22Rv1 (cell line): ENCODE results near the gene MMP28.

Source experiments
- H3K27ac ChIP-seq: fragments of 450-650 bp; 2 replicates; pipeline ENCODE4 v1.5.1; 2017
- ZFX ChIP-seq: fragments of 450-650 bp; IDR thresholded peaks from 2 replicates; pipeline ENCODE4 v1.6.1; 2017; ENCODE audit warnings: antibody characterized with exemption, borderline replicate concordance
- TF ChIP-seq, protein P1 (sequence below): fragments of 450-650 bp; IDR thresholded peaks from 2 replicates; pipeline ENCODE4 v1.5.1; 2017; ENCODE audit warnings: mild to moderate bottlenecking

MMP28 gene

GRCh38 chr17:35725058-35725457, 70.4 kb downstream of the MMP28 start:
- no peak for TF ChIP-seq ZFX
- TF ChIP-seq, protein P1, sequence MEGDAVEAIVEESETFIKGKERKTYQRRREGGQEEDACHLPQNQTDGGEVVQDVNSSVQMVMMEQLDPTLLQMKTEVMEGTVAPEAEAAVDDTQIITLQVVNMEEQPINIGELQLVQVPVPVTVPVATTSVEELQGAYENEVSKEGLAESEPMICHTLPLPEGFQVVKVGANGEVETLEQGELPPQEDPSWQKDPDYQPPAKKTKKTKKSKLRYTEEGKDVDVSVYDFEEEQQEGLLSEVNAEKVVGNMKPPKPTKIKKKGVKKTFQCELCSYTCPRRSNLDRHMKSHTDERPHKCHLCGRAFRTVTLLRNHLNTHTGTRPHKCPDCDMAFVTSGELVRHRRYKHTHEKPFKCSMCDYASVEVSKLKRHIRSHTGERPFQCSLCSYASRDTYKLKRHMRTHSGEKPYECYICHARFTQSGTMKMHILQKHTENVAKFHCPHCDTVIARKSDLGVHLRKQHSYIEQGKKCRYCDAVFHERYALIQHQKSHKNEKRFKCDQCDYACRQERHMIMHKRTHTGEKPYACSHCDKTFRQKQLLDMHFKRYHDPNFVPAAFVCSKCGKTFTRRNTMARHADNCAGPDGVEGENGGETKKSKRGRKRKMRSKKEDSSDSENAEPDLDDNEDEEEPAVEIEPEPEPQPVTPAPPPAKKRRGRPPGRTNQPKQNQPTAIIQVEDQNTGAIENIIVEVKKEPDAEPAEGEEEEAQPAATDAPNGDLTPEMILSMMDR = no peak
- H3K27ac ChIP-seq = no peak overlapping the region

DNA sequence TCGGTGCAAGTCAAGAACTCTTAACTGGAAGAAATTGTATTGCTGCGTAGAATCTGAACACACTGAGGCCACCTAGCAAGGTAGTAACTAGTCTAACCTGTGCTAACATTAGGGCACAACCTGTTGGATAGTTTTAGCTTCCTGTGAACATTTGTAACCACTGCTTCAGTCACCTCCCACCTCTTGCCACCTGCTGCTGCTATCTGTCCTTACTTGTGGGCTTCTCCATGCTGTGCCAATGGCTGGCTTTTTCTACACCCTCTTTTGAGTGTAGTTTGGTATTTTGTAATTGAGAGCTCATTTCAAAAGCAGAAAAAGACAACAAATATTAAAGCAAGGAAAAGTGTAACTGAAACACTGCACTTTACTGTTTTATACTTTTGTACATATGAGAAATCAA, 71.7 kb downstream of the MMP28 start:
- no peak overlapping the region for H3K27ac ChIP-seq
- TF ChIP-seq, protein P1 = no peak
- TF ChIP-seq ZFX = no peak

GRCh38 chr17:35717475-35717874, 78.0 kb downstream of the MMP28 start:
- TF ChIP-seq, protein P1 = no peak
- TF ChIP-seq ZFX = no peak
- 0 out of 2 replicates have a peak overlapping the region, but pooled peaks have one; percentile 2 for H3K27ac ChIP-seq

GRCh38 chr17:35716897-35717465, 78.5 kb downstream of the MMP28 start:
- 0 out of 2 replicates have a peak overlapping the region, but pooled peaks have one; percentile 2 for H3K27ac ChIP-seq
- TF ChIP-seq, protein P1 = no peak
- TF ChIP-seq ZFX = no peak

DNA sequence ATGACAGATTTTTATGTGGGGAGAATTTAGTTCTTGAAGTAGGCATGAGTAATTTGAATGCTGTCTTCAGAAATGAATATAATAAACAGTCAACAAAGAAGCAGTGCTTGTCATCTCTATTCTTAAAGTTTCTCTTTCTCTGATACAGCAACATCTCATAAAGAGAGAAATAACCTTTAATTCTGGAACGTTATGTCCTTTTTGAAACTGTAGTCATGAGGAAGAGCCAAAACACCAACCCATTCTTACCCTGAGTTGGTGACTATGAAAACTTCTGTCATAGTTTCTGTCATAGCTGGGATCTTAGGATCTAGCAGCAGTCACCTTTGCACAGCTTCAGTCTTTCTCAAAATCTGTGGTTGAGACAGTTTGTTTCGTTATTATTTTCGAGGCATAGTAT, 79.3 kb downstream of the MMP28 start:
- no peak for TF ChIP-seq ZFX
- TF ChIP-seq, protein P1 = no peak
- H3K27ac ChIP-seq = 0 out of 2 replicates have a peak overlapping the region, but pooled peaks have one; percentile 2
